GM18519 (cell line): Measurements from ENCODE around the gene SLC22A3.
A peak's percentile ranks its signal among the peaks of the same experiment; 100 is the strongest.

Source experiments
- ATAC-seq: cut with Tn5 transposase; IDR thresholded peaks from one replicate; pipeline ENCODE4 v1.9.1; 2021; ENCODE audit warnings: mild to moderate bottlenecking, moderate library complexity; ENCODE audit not compliant: unreplicated experiment, low FRiP score

The SLC22A3 gene

GRCh38 chr6:160398674-160399271, 50.6 kb downstream of the SLC22A3 start:
- peak; percentile 86 for ATAC-seq

GRCh38 chr6:160400446-160400845, 52.3 kb downstream of the SLC22A3 start:
- ATAC-seq, result no peak

- no peak for ATAC-seq
Measured at GRCh38 chr6:160408528-160408927, 60.4 kb downstream of the SLC22A3 start.

DNA sequence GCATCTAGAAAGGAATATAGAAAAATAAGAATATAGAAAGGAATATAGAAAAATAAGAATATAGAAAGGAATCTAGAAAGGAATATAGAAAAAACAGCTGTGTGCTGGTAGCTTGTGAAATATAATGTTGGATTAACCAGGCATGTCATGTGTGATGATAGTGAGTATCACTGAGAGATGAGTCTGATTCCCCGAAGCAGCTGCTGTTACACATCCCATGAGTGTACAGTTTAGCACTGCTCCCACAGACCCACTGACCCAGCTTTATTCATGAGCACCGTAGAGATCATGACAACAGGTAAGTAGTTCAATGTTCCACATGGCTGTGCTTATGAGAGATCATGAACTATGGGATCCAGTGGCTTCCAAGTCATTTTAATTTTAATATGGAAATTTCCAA, 64.8 kb downstream of the SLC22A3 start:
- ATAC-seq, result no peak

DNA sequence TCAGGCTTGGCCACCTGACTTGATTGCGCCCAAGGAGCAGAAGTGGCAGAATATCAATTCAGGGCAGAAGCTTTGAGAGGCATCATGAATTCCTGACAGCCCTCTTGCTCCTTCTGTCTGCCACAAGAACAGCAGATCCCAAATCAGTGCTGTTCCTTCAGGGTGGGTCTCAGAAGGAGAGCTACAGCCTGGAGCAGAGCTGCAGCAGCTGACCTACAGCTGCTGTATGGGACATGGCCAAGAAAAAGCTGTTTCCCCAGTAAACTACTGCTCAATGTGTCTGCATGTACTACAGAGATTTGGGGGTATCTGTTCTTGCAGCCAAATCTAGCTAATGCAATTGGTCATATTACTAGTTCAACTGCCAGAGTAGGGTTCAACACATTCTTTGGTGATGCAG, 69.0 kb downstream of the SLC22A3 start:
- ATAC-seq, result no peak

GRCh38 chr6:160417550-160417949, 69.4 kb downstream of the SLC22A3 start:
- no peak for ATAC-seq

GRCh38 chr6:160418370-160418769, 70.2 kb downstream of the SLC22A3 start:
- ATAC-seq, result no peak

- no peak for ATAC-seq
Measured at GRCh38 chr6:160419488-160419887, 71.3 kb downstream of the SLC22A3 start.

DNA sequence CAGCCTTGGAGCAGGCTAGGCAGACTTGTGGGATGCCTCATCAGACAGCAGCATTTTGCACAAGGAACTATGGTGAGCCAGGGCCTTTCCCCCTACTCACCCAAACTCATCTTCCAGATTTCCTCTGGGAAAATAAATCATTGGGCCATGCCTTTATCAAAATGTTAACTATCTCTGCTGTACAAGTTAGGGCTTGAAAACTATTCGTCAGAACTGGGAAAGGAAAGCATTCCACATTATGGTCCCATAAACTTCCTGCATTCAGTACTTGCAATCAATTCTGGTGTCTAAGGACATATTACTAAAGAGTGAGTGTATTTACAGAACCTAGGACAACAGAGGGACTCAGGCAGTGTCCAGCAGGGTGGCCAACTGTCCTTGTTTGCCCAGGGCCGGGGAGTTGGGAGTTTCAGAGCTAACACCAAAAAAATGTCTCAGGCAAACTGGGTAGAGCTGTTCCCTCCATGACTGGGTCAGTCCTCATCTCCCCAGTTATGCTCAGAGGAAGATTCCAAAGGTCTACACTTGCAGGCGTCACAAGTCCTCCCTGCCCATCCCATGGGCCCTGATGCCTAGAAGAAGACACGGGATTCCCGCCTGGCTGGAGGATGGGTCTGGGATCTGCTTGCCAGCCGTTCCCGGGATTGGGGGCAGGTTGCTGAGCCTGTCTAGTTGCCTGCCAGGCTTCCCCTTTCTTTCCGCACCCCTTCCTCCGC, 72.2 kb downstream of the SLC22A3 start:
- no peak for ATAC-seq

GRCh38 chr6:160420969-160421556, 72.9 kb downstream of the SLC22A3 start:
- no peak for ATAC-seq

DNA sequence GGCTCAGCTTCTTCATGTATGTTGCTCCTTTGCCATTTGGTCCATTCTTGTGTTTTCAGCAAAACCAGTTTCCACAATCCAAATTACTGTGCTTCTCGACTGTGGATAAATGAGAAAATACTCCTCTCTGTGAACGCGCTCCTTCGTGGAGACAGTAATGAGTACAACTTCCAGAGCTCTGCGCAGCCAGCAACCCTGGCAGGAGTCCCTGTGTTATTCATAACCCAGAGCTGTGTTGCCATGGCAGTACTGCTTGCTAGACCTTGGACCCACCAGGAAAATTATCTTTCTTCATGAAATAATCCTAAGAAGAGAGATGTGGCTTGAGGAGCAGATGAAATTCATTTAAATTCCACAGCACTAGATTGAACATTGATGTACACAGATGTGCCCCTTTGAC, 73.7 kb downstream of the SLC22A3 start:
- no peak for ATAC-seq

- ATAC-seq, result no peak
Measured at GRCh38 chr6:160424256-160424655, 76.1 kb downstream of the SLC22A3 start.

GRCh38 chr6:160426136-160426535, 78.0 kb downstream of the SLC22A3 start:
- no peak for ATAC-seq

DNA sequence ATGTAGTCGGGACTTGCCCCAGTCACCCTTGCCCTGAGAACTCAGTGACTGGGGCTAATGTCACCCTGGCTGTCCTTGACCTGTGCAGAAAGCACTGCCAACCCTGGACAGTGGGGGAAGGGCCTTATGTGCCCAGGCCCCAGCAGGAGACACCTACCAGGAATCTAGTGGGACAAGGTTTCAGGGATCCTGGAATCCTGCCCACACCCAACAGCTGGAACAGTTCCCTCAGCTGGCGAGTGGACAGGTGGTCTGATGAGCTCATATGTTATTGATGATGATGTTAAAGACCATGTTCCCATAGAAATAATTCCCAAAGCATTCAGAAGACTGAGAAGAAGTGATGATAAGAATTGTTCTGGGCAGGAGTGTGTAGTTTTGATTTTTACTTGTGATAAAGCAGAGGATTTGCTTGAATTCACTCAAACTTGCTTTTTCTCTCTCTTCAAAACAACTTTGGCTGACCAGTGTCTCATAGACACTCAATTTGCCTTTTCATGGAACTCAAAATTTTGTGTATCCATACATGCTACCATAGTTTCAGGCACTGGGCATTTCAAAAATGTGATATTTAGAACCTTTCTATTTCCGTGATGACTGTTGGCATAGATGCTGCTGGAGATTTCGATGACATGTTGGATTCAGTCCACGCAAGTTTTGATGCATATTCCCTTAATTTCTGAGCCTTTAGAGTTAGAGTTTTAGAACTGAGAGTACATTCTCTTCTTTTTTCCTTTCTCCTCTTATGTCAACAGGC, 79.3 kb downstream of the SLC22A3 start:
- no peak for ATAC-seq

- ATAC-seq, result no peak
Measured at GRCh38 chr6:160428069-160428430, 79.9 kb downstream of the SLC22A3 start.

DNA sequence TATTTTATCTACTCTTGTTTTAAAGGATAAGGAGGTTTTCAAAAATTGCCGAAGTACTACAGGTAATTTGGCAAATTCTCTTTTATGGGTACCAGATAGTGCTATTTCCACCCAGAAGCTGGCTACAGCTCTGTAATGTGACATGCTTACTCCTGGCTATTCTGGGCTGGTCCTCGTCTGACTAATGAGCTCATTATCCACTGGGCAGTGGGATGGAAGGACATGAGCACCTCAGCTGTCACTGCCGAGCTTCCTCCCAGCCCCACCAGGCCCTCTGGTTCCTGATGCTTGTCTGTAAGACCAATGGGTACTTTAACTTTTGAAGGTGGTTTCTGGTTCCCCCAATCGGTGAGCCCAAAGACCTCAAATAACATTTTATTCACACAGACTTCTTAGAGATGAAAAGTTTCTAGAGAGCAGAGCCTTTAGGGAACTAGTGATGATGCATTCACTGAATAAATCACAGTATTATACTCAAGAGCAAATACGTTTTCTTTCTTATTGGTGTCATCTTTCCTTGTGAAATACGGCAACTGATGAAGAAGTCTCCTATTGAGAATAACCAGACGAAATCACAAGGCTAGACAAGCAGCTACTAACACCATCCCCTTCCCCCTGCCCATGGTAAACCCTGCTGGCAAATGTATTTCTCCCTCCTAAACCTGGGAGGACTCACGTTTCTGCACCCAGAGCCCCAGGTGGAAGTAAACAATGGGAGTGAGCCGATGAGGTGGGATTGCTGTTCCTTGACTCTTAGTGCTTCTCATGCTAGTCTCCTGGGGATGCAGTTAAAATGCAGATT, 80.8 kb downstream of the SLC22A3 start:
- ATAC-seq, result no peak

- no peak for ATAC-seq
Measured at GRCh38 chr6:160429620-160429895, 81.4 kb downstream of the SLC22A3 start.

DNA sequence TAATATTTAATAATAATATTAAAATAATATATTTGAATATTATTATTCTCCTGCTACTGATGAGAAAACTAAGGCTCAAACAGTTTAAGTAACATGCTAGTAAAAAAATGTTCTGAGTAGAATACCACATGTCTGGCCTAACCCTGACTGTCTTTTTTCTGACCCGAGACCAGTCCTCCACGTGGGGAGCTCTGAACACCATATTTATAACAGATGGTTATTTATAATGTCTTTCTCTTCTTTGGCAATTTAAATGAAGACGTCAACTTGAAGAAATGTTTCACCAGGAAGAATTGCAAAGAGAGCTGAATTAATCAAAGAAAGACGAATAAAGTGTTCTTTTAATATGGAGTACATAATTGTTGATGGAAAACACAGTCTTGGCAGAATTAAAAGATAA, 82.0 kb downstream of the SLC22A3 start:
- ATAC-seq, result no peak

GRCh38 chr6:160430751-160431150, 82.6 kb downstream of the SLC22A3 start:
- ATAC-seq, result no peak

DNA sequence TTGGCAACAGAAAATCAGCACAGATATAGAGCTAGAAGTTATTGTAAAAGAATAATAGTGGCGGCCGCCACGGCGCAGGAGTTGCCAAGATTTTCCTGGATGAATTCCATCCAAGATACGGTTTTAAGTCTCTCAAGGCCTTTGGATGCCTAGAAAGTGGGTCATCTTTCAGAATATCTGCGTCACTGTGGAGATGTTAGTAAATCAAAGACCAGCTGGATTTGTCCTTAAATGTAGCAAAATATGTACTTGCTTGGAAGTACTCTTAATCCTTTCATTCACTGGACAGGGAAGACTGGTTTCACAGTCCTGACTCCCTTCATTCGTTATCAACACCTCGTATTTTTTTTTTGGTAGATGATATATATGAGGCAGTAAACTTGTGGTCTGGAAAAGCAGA, 83.0 kb downstream of the SLC22A3 start:
- no peak for ATAC-seq
